ENCODE measurements around the gene MTRF1.

Gene MTRF1

DNA sequence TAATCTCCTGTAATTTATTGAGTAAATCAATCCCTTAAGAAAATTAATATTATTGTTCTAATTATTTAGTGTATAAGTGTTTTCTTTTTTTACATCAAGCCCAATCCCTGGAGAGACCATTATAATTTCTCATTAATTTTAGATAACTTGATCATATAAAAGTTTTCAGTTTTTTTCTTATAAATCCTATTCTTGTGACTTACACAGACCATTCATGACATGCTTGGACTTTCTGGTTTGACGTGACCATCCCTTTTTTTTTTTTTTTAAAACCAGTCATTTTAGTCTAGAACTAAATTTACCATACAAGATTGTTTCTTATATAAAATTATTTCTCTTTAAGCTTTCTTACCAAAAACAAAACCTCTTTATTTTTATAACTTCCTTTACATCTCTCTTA is 5.4 kb upstream of the MTRF1 start:
- no peaks in the 10 kb centered on the region for H3K36me3 ChIP-seq (ENCODE audit: insufficient read depth, low read length)
- no peak overlapping the region for H3K4me3 ChIP-seq (ENCODE audit: low read length)
- H2AFZ ChIP-seq (ENCODE audit: low read depth, low read length), result no peak overlapping the region
- H3K9me3 ChIP-seq (ENCODE audit: low read length), result peaks cover 2% of the 10 kb centered on the region
- peaks cover 2% of the 10 kb centered on the region for H3K4me1 ChIP-seq (ENCODE audit: insufficient read depth, low read length)
- no peaks in the 10 kb centered on the region for H3K27me3 ChIP-seq (ENCODE audit: insufficient read depth, low read length)

DNA sequence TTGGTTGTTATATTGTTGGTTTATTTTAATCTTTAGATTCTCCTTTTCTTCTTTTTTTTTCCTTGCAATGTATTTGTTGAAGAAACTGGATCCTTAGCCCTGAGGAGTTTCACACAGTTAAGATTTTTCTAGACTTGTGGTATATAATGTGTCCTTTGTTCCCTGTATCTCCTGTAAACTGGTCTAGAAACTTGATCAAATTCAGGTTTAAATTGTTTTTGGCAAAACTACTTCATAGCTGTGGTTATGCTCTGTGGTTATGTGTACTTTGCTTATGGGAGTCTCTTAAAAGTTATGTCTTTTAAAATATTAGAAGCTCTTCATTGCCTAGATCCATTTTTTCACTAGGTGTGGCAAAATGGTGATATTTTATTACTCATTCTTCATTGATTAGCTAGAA is 3.7 kb upstream of the MTRF1 start:
- peaks cover 2% of the 10 kb centered on the region for H3K9me3 ChIP-seq (ENCODE audit: low read length)
- no peak overlapping the region for H3K4me3 ChIP-seq (ENCODE audit: low read length)
- H2AFZ ChIP-seq (ENCODE audit: low read depth, low read length), result no peak overlapping the region

DNA sequence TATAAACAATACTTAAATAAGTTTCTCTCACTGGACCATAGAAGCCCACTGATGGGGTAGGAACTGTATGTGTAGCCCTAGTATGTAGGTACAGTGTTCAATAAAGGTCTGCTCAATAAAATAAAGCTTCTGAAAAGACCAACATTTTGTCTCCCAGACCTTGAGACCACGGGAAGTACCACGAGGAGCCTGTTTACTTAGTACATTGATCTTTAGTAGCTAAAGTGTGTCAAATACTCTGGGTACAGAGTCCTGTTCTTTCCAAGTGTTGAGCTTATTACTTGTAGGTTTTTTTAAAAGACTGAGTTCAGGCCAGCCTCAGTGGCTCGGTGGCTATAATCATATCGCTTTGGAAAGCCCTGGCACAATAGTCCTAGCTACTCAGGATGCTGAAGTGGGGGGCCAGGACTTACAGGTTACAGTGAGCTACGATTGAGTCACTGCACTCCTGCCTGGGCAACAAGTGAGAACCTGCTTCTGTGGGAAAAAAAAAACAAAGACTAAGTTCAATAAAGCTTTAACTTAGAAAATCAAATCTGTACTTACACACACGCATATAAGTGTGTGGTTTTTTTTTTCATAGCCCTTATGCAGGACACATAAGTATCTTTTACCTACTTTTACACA is 3.4 kb downstream of the MTRF1 start:
- Histone ChIP-seq H3K4me3 (ENCODE audit: low read length) (no peak overlapping the region), H3K9me3 (ENCODE audit: low read length) (peaks cover 4% of the 10 kb centered on the region), H3K27me3 (ENCODE audit: insufficient read depth, low read length) (no peaks in the 10 kb centered on the region), H3K36me3 (ENCODE audit: insufficient read depth, low read length) (peaks cover 25% of the 10 kb centered on the region), H2AFZ (ENCODE audit: low read depth, low read length) (no peak overlapping the region), H3K4me1 (ENCODE audit: insufficient read depth, low read length) (peaks cover 9% of the 10 kb centered on the region)

More for the DNA sequence above, 3.7 kb upstream of the MTRF1 start:
- no peaks in the 10 kb centered on the region for H3K27me3 ChIP-seq (ENCODE audit: insufficient read depth, low read length)
- H3K4me1 ChIP-seq (ENCODE audit: insufficient read depth, low read length), result peaks cover 9% of the 10 kb centered on the region
- H3K36me3 ChIP-seq (ENCODE audit: insufficient read depth, low read length), result no peaks in the 10 kb centered on the region

DNA sequence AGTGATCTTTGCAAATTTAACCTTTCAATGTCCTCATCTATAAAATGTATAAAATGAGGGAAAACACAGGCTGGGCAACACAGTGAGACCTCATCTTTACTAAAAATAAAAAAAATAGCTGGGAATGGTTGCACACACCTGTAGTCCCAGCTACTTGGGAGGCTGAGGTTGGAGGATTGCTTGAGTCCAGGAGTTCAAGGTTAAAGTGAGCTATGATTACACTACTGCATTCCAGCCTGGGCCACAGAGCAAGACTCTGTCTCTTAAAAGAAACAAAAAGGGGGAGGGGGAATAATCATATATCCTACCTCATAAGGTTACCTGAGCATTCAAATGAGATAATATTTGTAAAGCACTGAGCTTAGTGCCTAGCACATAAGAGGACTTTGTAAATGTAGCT is 5.8 kb downstream of the MTRF1 start:
- H3K4me3 ChIP-seq (ENCODE audit: low read length), result no peak overlapping the region
- peaks cover 39% of the 10 kb centered on the region for H3K36me3 ChIP-seq (ENCODE audit: insufficient read depth, low read length)

DNA sequence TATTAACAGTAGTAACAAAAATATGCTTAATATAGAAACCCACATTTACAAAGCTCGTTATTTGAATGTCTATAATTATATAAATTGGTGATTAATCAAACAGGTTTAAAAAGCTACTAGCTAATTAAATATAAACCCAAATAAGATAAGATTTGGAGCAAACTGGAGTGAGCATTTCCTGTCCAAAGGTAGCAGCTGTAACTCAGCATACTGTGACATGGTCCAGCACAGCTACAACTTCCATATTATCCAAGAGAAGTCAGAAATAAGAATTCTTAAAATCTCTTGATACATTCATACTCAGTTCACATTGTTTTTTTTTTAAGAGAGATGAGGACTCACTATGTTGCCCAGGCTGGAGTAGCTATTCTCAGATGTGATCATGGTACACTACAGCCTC is 8.5 kb downstream of the MTRF1 start:
- H3K9me3 ChIP-seq (ENCODE audit: low read length), result peaks cover 1% of the 10 kb centered on the region
- no peaks in the 10 kb centered on the region for H3K27me3 ChIP-seq (ENCODE audit: insufficient read depth, low read length)
- peaks cover 47% of the 10 kb centered on the region for H3K36me3 ChIP-seq (ENCODE audit: insufficient read depth, low read length)
- H3K4me3 ChIP-seq (ENCODE audit: low read length), result no peak overlapping the region
- no peaks in the 10 kb centered on the region for H3K4me1 ChIP-seq (ENCODE audit: insufficient read depth, low read length)
- no peak overlapping the region for H2AFZ ChIP-seq (ENCODE audit: low read depth, low read length)

More for the DNA sequence above, 5.8 kb downstream of the MTRF1 start:
- Histone ChIP-seq H2AFZ (ENCODE audit: low read depth, low read length) (no peak overlapping the region), H3K27me3 (ENCODE audit: insufficient read depth, low read length) (no peaks in the 10 kb centered on the region), H3K9me3 (ENCODE audit: low read length) (peaks cover 4% of the 10 kb centered on the region), H3K4me1 (ENCODE audit: insufficient read depth, low read length) (peaks cover 3% of the 10 kb centered on the region)

DNA sequence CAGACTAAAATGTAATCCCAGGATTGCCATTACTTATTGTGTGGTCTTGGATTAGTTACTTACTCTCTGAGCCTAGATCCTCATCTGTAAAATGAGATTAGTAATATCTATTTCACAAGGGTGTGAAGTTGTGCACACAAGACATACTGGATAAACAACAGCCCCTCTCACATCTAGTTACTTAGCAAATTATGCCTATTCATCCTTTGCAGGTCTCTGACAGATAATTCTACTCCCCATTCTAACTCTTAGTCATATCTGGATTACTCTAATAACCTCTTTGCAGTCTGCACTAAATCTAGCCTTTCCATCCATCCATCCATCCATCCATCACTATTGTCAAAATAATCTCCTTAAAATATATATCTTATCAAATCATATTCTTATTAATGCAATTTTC is 12.4 kb downstream of the MTRF1 start:
- Histone ChIP-seq H3K4me1 (ENCODE audit: insufficient read depth, low read length) (no peaks in the 10 kb centered on the region), H3K9me3 (ENCODE audit: low read length) (no peaks in the 10 kb centered on the region), H3K36me3 (ENCODE audit: insufficient read depth, low read length) (peaks cover 55% of the 10 kb centered on the region), H2AFZ (ENCODE audit: low read depth, low read length) (no peak overlapping the region), H3K4me3 (ENCODE audit: low read length) (no peak overlapping the region), H3K27me3 (ENCODE audit: insufficient read depth, low read length) (no peaks in the 10 kb centered on the region)

DNA sequence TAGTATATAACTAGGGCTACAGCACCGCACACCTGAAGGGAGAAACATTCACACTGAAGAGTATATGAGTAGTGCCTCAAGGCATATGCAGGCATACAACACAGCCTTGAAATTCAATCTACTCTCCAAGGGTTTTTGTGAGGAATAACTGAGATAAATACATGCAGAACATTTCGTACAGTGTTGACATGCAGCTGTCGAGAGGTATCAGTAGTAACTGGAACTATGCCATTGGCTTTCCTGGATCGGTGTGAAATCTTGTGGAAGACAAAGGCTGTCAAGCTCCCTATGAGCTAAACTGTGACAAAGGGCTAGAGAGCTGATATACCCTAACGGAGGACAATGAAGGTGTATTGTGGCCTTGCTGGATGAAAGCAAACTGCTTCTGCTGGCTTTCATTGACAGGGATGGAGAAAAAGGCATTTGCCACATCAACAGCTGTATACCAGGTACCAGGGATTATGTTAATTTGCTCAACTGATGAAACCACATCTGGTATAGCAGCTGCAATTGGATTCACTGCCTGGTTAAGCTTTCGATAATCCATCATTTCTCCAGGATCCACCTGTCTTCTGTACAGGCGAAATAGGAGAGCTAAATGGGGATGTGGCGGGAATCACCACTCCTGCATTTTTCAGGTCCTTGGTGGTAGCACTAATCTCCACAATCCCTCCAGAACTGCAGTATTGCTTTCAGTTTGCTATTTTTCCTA is 16.3 kb downstream of the MTRF1 start:
- Histone ChIP-seq H3K27me3 (ENCODE audit: insufficient read depth, low read length) (no peaks in the 10 kb centered on the region), H3K9me3 (ENCODE audit: low read length) (no peaks in the 10 kb centered on the region), H2AFZ (ENCODE audit: low read depth, low read length) (no peak overlapping the region), H3K4me1 (ENCODE audit: insufficient read depth, low read length) (no peaks in the 10 kb centered on the region), H3K36me3 (ENCODE audit: insufficient read depth, low read length) (peaks cover 39% of the 10 kb centered on the region), H3K4me3 (ENCODE audit: low read length) (no peak overlapping the region)

DNA sequence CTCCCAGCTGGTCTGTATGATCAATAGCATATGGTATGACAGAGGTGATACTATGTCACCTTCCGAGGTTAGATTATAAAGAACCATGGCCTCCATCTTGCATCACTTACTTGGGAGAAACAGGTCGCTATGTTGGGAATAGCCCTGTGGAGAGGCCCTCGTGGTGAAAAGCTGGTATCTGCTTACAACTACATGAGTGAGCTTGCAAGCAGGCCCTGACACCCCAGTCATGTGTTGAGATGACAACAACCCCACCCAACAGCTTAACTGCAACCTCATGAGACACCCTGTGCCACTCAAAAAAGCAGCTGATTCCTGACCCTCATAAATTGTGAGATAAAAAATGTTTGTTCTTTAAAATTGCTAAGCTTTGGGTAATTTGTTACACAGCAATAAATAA is 18.8 kb downstream of the MTRF1 start:
- H3K4me3 ChIP-seq (ENCODE audit: low read length), result no peak overlapping the region
- H3K9me3 ChIP-seq (ENCODE audit: low read length), result no peaks in the 10 kb centered on the region
- H3K36me3 ChIP-seq (ENCODE audit: insufficient read depth, low read length), result peaks cover 30% of the 10 kb centered on the region
- no peaks in the 10 kb centered on the region for H3K4me1 ChIP-seq (ENCODE audit: insufficient read depth, low read length)
- H3K27me3 ChIP-seq (ENCODE audit: insufficient read depth, low read length), result no peaks in the 10 kb centered on the region
- no peak overlapping the region for H2AFZ ChIP-seq (ENCODE audit: low read depth, low read length)

DNA sequence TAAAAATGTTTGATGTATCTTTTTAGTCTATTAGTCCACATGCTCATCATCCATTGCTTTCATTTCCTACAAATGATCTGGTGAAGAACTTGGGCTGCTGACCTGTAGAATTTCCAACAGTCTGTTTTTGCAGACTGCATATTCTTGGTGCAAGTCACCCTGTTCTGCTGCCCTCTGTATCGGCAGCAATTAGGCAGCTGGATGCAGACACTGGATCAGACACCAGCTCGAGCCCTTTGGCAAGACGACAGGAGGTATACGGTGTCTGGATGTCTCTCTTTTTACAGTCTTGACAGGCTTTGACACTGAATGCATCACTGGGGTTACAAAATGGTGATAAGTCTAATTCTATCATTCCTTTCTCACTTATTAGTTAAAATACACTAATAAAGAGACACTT is 21.8 kb downstream of the MTRF1 start:
- H3K27me3 ChIP-seq (ENCODE audit: insufficient read depth, low read length), result no peaks in the 10 kb centered on the region
- H2AFZ ChIP-seq (ENCODE audit: low read depth, low read length), result no peak overlapping the region
- H3K4me3 ChIP-seq (ENCODE audit: low read length), result no peak overlapping the region
- peaks cover 19% of the 10 kb centered on the region for H3K36me3 ChIP-seq (ENCODE audit: insufficient read depth, low read length)
- H3K4me1 ChIP-seq (ENCODE audit: insufficient read depth, low read length), result no peaks in the 10 kb centered on the region
- H3K9me3 ChIP-seq (ENCODE audit: low read length), result no peaks in the 10 kb centered on the region

DNA sequence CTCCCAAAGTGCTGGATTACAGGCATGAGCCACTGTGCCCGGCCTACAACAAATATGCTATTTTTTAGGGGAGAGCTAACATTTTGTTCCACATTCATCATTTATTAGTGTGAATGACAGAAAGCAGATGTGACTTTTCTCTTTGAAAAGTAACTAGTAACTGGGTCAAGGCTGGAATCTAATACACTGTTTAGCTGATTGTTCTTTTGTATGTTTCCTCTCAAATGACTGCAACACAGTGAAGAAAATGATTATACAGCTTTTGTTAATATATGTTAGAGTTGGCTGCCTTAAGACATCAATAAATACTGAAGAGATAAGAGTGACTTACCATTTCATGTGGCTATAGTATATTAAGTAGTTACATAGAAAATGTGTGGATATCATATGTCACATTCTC is 27.0 kb downstream of the MTRF1 start:
- Histone ChIP-seq H3K27me3 (ENCODE audit: insufficient read depth, low read length) (no peaks in the 10 kb centered on the region), H3K4me1 (ENCODE audit: insufficient read depth, low read length) (no peaks in the 10 kb centered on the region), H2AFZ (ENCODE audit: low read depth, low read length) (no peak overlapping the region), H3K9me3 (ENCODE audit: low read length) (no peaks in the 10 kb centered on the region), H3K36me3 (ENCODE audit: insufficient read depth, low read length) (peaks cover 36% of the 10 kb centered on the region), H3K4me3 (ENCODE audit: low read length) (no peak overlapping the region)

DNA sequence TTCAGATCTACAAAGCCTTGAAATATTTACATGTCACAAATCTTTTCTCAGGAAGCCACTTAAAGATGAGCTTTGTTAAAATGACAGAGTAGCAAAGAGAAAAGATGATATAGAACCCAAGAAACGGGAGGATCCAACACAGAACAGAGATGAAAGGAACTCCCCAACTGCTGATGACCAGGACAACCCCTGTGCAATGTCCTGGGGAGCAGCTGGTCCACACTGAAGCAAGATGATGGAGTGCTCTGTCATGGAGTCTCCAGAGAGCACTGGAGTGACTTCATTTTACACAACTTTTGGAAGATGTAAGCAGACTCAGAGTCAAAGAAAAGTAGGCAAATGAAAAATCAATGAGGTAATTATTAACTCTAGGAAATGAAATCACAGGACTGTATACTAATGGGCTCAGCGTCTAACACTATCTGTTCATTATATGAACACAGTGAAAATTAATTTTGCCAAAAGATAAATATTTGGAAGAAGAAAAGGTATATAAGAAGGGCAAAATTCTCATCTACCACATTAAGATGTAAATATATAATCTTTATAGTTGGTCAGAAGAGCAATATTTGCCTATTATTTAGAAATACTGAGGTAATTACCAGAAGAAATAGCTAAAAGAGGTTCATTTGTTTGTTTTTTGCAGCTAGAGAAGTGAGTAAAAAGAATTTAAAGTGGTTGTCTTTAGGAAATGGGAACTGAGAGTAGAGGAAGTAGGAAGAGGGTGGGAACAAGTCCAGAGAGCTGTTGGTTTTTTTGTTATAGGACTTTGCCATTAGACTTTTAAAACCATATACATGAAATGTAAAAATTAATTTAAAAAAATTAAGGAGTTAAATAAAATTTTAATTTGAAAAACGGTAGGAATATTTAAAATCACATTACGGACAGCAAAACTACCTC is 30.5 kb downstream of the MTRF1 start:
- H3K27me3 ChIP-seq (ENCODE audit: insufficient read depth, low read length), result no peaks in the 10 kb centered on the region
- no peaks in the 10 kb centered on the region for H3K4me1 ChIP-seq (ENCODE audit: insufficient read depth, low read length)
- H3K9me3 ChIP-seq (ENCODE audit: low read length), result no peaks in the 10 kb centered on the region
- peaks cover 34% of the 10 kb centered on the region for H3K36me3 ChIP-seq (ENCODE audit: insufficient read depth, low read length)
- H3K4me3 ChIP-seq (ENCODE audit: low read length), result no peak overlapping the region
- H2AFZ ChIP-seq (ENCODE audit: low read depth, low read length), result no peak overlapping the region

DNA sequence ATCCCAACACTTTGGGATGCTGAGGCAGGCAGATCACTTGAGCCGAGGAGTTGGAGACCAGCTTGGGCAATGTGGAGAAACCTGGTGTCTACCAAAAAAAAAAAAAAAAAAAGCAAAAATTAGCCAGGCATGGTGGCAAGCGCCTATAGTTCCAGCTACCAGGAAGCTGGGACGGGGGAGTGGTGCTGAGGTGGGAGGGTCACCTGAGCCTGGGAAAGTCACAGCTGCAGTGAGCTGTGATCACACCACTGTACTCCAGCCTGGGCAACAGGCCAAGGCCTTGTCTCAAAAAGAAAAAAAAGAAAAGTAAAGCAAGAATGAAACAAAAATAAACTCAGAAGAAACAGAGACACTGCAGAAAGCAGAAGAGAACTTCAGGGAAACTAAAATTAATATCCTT is 31.6 kb downstream of the MTRF1 start:
- H3K27me3 ChIP-seq (ENCODE audit: insufficient read depth, low read length), result no peaks in the 10 kb centered on the region
- H3K9me3 ChIP-seq (ENCODE audit: low read length), result no peaks in the 10 kb centered on the region
- no peak overlapping the region for H3K4me3 ChIP-seq (ENCODE audit: low read length)
- peaks cover 35% of the 10 kb centered on the region for H3K36me3 ChIP-seq (ENCODE audit: insufficient read depth, low read length)
- no peaks in the 10 kb centered on the region for H3K4me1 ChIP-seq (ENCODE audit: insufficient read depth, low read length)
- H2AFZ ChIP-seq (ENCODE audit: low read depth, low read length), result no peak overlapping the region

DNA sequence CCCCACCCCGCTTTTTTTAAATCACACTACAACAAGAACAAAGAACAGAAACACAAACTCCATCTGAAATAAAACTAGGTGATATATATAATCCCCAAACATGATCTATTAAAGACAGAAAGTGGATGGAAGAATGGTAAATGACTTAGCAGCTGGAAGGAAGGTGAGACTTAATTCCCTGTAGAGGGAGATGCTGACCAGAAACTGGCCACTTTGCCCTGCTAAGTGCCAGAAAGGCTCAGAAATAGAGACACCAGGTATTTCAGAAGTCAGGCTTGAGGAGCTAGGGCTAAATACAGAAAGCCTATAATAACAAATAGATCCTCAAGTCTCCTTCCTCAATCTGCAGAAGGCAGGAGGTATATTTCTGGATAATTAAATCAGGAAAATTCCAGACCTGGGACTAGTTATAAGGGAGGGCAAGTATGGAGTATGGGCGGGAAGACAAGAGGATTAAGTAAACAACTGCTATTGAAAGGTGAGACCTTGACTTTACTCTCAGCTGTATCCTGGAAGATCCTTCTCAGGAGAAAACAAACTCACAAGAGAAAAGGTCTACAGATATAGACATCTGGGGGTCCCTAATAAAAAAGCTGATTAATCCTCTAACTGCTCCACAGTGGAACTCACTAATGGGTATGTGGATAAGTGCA is 32.2 kb downstream of the MTRF1 start:
- Histone ChIP-seq H3K36me3 (ENCODE audit: insufficient read depth, low read length) (peaks cover 33% of the 10 kb centered on the region), H3K27me3 (ENCODE audit: insufficient read depth, low read length) (no peaks in the 10 kb centered on the region), H3K4me3 (ENCODE audit: low read length) (no peak overlapping the region), H3K4me1 (ENCODE audit: insufficient read depth, low read length) (no peaks in the 10 kb centered on the region), H3K9me3 (ENCODE audit: low read length) (no peaks in the 10 kb centered on the region), H2AFZ (ENCODE audit: low read depth, low read length) (no peak overlapping the region)
